ENCODE data around the gene SLCO2A1.

Gene SLCO2A1

DNA sequence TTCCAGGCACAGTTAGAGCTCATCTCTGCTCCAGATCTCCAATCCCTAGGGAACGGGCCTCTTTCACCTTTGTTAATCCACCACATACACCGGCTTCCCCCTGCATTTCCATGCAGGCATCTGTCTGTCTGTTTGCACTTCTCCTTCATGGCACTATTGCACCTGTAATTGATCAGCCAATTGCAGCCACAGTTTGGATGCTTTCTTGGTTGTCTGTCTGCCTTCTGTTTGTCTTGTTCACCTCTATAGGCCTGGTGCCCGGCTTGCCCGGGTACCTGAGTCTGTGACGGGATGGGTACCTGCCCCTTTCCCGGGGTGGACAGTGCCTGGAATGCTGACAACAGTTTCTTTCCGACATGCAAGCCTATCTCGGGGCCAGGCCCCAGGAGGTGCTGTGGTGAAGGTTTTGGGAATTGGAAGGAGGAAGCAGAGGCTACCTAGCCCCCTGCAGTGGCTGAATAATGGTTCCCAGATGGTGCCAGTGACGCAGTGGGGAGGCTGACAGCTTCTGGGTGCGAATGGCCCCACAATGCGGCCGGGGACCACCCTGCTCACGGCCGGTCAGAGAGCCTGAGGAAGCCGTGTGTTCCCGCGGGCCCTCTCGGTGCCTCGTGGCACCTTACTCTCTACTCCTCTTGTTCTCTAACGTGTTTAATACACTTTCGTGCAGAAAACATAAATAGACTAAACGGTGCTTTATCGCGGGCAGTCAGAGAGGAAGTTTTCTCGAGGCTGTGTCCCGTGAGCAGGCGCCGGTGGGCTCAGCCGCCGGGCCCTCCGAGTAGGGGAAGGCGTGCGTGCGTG, 102.8 kb downstream of the SLCO2A1 start (continued):
- TF ChIP-seq, protein P1, sequence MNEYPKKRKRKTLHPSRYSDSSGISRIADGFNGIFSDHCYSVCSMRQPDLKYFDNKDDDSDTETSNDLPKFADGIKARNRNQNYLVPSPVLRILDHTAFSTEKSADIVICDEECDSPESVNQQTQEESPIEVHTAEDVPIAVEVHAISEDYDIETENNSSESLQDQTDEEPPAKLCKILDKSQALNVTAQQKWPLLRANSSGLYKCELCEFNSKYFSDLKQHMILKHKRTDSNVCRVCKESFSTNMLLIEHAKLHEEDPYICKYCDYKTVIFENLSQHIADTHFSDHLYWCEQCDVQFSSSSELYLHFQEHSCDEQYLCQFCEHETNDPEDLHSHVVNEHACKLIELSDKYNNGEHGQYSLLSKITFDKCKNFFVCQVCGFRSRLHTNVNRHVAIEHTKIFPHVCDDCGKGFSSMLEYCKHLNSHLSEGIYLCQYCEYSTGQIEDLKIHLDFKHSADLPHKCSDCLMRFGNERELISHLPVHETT (tag by site-specific recombination; IDR thresholded peaks at IDR 0.05) = no peak

DNA sequence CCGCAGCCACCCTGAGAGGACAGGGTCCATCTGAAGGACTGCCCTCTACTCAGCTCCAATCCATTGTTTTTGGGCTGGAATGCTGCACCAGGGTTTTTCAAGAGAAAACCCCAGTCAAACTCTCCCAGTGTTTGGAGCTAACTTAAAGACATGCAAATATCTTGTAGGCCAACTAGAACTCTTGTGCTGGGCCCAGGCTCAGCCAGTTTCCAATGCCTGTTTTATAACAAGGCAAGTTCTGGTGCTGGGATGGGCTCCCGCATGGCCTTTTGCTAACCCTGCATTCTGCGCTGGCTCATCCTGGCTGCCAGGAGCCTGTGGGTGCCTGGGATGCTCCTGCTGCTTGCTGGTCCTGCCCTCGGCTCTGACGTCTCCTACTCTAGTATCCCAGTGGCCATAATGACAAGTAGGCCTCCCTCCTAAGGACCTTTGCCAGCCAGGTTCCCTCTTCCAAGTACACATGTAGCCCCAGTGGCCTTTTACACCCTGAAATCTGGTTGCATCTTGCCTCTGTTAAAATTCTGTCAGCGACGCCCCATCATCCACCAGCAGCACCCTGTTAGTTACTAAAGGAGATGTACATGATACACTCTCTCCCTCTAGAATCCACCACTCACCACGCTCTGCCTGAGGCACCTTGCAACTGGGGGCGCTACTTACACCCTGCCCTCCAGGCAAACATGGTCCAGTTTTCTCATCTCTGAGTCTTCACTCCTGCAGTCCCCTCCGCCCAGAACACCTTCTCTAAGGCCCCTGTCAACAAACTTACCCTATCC, 103.6 kb downstream of the SLCO2A1 start:
- Histone ChIP-seq H3K27ac (ENCODE audit: extremely low read depth, low read depth, low read length) (no peak overlapping the region), H3K9me3 (ENCODE audit: control insufficient read depth, insufficient read depth, low read depth, low read length) (no peaks in the 10 kb centered on the region), H3K36me3 (ENCODE audit: control insufficient read depth in 2 of 2, insufficient read depth in 1 of 2, low read length in 2 of 2) (no peaks in the 10 kb centered on the region), H3K4me1 (ENCODE audit: control insufficient read depth, insufficient read depth, low read length) (no peaks in the 10 kb centered on the region), H3K4me3 (ENCODE audit: low read depth, low read length) (no peak overlapping the region)
- CTCF ChIA-PET = interaction anchor here (0.7 to 1.4 kb wide), 5 partner anchors 106 to 619 kb away, joined by 3 to 4 read pairs (median 3); no protein-coding TSS in a partner anchor
- no peak for TF ChIP-seq TRIM28 (IDR thresholded peaks at IDR 0.05; ENCODE audit: borderline replicate concordance, low read length)
- TF ChIP-seq, protein P2, sequence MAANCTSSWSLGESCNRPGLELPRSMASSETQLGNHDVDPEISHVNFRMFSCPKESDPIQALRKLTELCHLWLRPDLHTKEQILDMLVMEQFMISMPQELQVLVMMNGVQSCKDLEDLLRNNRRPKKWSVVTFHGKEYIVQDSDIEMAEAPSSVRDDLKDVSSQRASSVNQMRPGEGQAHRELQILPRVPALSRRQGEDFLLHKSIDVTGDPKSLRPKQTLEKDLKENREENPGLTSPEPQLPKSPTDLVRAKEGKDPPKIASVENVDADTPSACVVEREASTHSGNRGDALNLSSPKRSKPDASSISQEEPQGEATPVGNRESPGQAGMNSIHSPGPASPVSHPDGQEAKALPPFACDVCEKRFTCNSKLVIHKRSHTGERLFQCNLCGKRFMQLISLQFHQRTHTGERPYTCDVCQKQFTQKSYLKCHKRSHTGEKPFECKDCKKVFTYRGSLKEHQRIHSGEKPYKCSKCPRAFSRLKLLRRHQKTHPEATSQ (tag by site-specific recombination; IDR thresholded peaks at IDR 0.05) = no peak
- POLR2A ChIA-PET = no interaction called here

DNA sequence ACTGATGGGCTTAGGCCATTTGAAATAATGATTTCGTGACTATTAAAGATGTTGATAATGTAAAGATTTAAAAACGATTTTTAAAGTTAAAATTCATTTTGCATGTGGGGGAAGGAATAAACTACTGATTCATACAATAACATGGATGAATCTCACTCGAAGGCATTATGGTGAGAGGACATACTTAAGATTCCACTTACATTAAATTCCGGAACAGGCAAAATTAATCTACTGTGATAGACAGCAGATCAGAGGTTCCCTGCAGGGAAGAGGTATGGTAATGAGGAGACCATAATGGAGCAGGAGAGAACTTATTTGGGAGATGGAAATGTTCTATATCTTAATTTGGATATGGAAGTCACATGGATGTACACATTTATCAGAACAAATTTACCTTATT, 105.7 kb downstream of the SLCO2A1 start:
- Histone ChIP-seq H3K4me1 (ENCODE audit: control insufficient read depth, insufficient read depth, low read length) (no peaks in the 10 kb centered on the region), H3K9me3 (ENCODE audit: control insufficient read depth, insufficient read depth, low read depth, low read length) (no peaks in the 10 kb centered on the region), H3K27ac (ENCODE audit: extremely low read depth, low read depth, low read length) (no peak overlapping the region), H3K36me3 (ENCODE audit: control insufficient read depth in 2 of 2, insufficient read depth in 1 of 2, low read length in 2 of 2) (no peaks in the 10 kb centered on the region), H3K4me3 (ENCODE audit: low read depth, low read length) (no peak overlapping the region)
- no peak for TF ChIP-seq ZFHX2 (tag by site-specific recombination; conservative IDR thresholded peaks at IDR 0.05)
- no peak for TF ChIP-seq KLF7 (tag by site-specific recombination; IDR thresholded peaks at IDR 0.05; ENCODE audit: borderline replicate concordance)
- no peak for TF ChIP-seq ZNF350 (tag by site-specific recombination; IDR thresholded peaks at IDR 0.05)
- TF ChIP-seq ZNF23 (tag by site-specific recombination; IDR thresholded peaks at IDR 0.05; ENCODE audit: borderline replicate concordance) = no peak
- no peak for TF ChIP-seq ZNF404 (tag by site-specific recombination; IDR thresholded peaks at IDR 0.05)
- TF ChIP-seq HOXA7 (CRISPR knock-in tag; IDR thresholded peaks at IDR 0.05; ENCODE audit: borderline replicate concordance) = no peak
- no peak for TF ChIP-seq ZNF266 (tag by site-specific recombination; IDR thresholded peaks at IDR 0.05; ENCODE audit: low read depth)
- TF ChIP-seq ZNF654 (tag by site-specific recombination; IDR thresholded peaks at IDR 0.05; ENCODE audit: low read depth) = no peak
- no peak for TF ChIP-seq FEZF1 (tag by site-specific recombination; IDR thresholded peaks at IDR 0.05)
- no peak for TF ChIP-seq ZEB2 (tag by site-specific recombination; IDR thresholded peaks at IDR 0.05)
- TF ChIP-seq GLI4 (tag by site-specific recombination; IDR thresholded peaks at IDR 0.05) = no peak
- no peak for TF ChIP-seq ZIC2 (tag by site-specific recombination; IDR thresholded peaks at IDR 0.05)
- no peak for TF ChIP-seq PRDM1 (tag by site-specific recombination; IDR thresholded peaks at IDR 0.05)
- TF ChIP-seq SP7 (tag by site-specific recombination; IDR thresholded peaks at IDR 0.05) = no peak
- no peak for TF ChIP-seq BCL11A (tag by site-specific recombination; IDR thresholded peaks at IDR 0.05; ENCODE audit: low read depth)
- no peak for TF ChIP-seq ZNF416 (tag by site-specific recombination; IDR thresholded peaks at IDR 0.05)
- TF ChIP-seq ZFP69B (tag by site-specific recombination; IDR thresholded peaks at IDR 0.05) = no peak
- TF ChIP-seq, protein P3, sequence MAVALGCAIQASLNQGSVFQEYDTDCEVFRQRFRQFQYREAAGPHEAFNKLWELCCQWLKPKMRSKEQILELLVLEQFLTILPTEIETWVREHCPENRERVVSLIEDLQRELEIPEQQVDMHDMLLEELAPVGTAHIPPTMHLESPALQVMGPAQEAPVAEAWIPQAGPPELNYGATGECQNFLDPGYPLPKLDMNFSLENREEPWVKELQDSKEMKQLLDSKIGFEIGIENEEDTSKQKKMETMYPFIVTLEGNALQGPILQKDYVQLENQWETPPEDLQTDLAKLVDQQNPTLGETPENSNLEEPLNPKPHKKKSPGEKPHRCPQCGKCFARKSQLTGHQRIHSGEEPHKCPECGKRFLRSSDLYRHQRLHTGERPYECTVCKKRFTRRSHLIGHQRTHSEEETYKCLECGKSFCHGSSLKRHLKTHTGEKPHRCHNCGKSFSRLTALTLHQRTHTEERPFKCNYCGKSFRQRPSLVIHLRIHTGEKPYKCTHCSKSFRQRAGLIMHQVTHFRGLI (tag by site-specific recombination; IDR thresholded peaks at IDR 0.05) = no peak
- TF ChIP-seq, protein P4, sequence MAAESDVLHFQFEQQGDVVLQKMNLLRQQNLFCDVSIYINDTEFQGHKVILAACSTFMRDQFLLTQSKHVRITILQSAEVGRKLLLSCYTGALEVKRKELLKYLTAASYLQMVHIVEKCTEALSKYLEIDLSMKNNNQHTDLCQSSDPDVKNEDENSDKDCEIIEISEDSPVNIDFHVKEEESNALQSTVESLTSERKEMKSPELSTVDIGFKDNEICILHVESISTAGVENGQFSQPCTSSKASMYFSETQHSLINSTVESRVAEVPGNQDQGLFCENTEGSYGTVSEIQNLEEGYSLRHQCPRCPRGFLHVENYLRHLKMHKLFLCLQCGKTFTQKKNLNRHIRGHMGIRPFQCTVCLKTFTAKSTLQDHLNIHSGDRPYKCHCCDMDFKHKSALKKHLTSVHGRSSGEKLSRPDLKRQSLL (tag by site-specific recombination; IDR thresholded peaks at IDR 0.05) = no peak
- no peak for TF ChIP-seq TRIM28 (IDR thresholded peaks at IDR 0.05; ENCODE audit: borderline replicate concordance, low read length)
- POLR2A ChIA-PET = no interaction called here
- CTCF ChIA-PET = interaction anchor here (0.6 to 2.0 kb wide), 2 partner anchors 106 to 253 kb away, joined by 3 to 6 read pairs; no protein-coding TSS in a partner anchor
